Neural cell (in vitro differentiated cells): ENCODE results near the gene METAP1D. TPM values are rescaled to one million over a fixed set of nuclear protein-coding genes. Genes with fewer than 3 reads are reported as not detected.

Experiments
- H2AFZ ChIP-seq: fragments of 200-600, 300-800 bp; sonication (generic), shearing (Covaris generic); 2 replicates; pipeline ENCODE4 v1.6.0; 2014; ENCODE audit warnings: low read depth, mild to moderate bottlenecking, antibody characterized with exemption, low read length, moderate library complexity
- H3F3A ChIP-seq: fragments of 200-600 bp; shearing (Covaris generic); 2 replicates; pipeline ENCODE4 v1.6.1; 2016; ENCODE audit warnings: mild to moderate bottlenecking, moderate library complexity, mixed read lengths, antibody characterized with exemption, low read length; ENCODE audit not compliant: insufficient read depth, poor library complexity, severe bottlenecking
- H3K27ac ChIP-seq: fragments of 200-600, 300-800 bp; sonication (generic), shearing (Covaris generic); 2 replicates; pipeline ENCODE4 v1.5.1; 2014; ENCODE audit warnings: mild to moderate bottlenecking, low read length, moderate library complexity
- H3K27me3 ChIP-seq: fragments of 300-800, 200-600 bp; sonication (generic), shearing (Covaris generic); 2 replicates; pipeline ENCODE4 v1.6.0; 2014; ENCODE audit warnings: mild to moderate bottlenecking, low read depth, low read length, moderate library complexity; ENCODE audit not compliant: insufficient read depth
- H3K36me3 ChIP-seq: fragments of 300-800, 200-600 bp; sonication (generic), shearing (Covaris generic); 2 replicates; pipeline ENCODE4 v1.5.1; 2014; ENCODE audit warnings: mild to moderate bottlenecking, antibody characterized with exemption, low read length, moderate library complexity; ENCODE audit not compliant: insufficient read depth
- H3K4me2 ChIP-seq: fragments of 300-800, 200-600 bp; sonication (generic), shearing (Covaris generic); 2 replicates; pipeline ENCODE4 v1.6.0; 2014; ENCODE audit warnings: mild to moderate bottlenecking, low read length
- H3K4me3 ChIP-seq: fragments of 300-800, 200-600 bp; sonication (generic), shearing (Covaris generic); 2 replicates; pipeline ENCODE4 v1.5.1; 2014; ENCODE audit warnings: mild to moderate bottlenecking, low read length, moderate library complexity
- H3K79me2 ChIP-seq: fragments of 200-600 bp; shearing (Covaris generic); replicated peaks from 2 replicates; pipeline ENCODE4 v1.6.0; 2014; ENCODE audit warnings: mild to moderate bottlenecking, low read length, moderate library complexity; ENCODE audit not compliant: insufficient read depth
- H3K9ac ChIP-seq: fragments of 300-800, 200-600 bp; sonication (generic), shearing (Covaris generic); 2 replicates; pipeline ENCODE4 v1.6.1; 2016; ENCODE audit warnings: mild to moderate bottlenecking, low read length, mixed read lengths
- H3K9me2 ChIP-seq: fragments of 200-600 bp; shearing (Covaris generic); 2 replicates; pipeline ENCODE4 v1.6.1; 2016; ENCODE audit warnings: mild to moderate bottlenecking, low read length, mixed read lengths; ENCODE audit not compliant: insufficient read depth
- H3K9me3 ChIP-seq: fragments of 200-600, 300-800 bp; sonication (generic), shearing (Covaris generic); 2 replicates; pipeline ENCODE4 v1.6.1; 2016; ENCODE audit warnings: mild to moderate bottlenecking, mixed run types, low read length, moderate library complexity, mixed read lengths
- H4K20me1 ChIP-seq: fragments of 200-600 bp; shearing (Covaris generic); 2 replicates; pipeline ENCODE4 v1.6.1; 2016; ENCODE audit warnings: mild to moderate bottlenecking, mixed run types; ENCODE audit not compliant: insufficient read depth
- EP300 ChIP-seq: fragments of 450-650 bp; conservative IDR thresholded peaks from 2 replicates; pipeline ENCODE4 v1.6.1; 2014; ENCODE audit warnings: antibody characterized with exemption, mild to moderate bottlenecking, moderate library complexity; ENCODE audit not compliant: poor library complexity, severe bottlenecking
- EZH2 ChIP-seq: fragments of 200-600, 300-800 bp; shearing (Covaris generic), sonication (generic); IDR thresholded peaks from 2 replicates; pipeline ENCODE4 v1.6.1; 2014; ENCODE audit warnings: antibody characterized with exemption, low read length, borderline replicate concordance, mild to moderate bottlenecking; ENCODE audit not compliant: insufficient read depth, poor library complexity, severe bottlenecking
- MXI1 ChIP-seq: fragments of 450-650 bp; conservative IDR thresholded peaks from 2 replicates; pipeline ENCODE4 v1.6.1; 2014; ENCODE audit warnings: antibody characterized with exemption, mild to moderate bottlenecking; ENCODE audit not compliant: poor library complexity, severe bottlenecking
- POLR2AphosphoS5 ChIP-seq: IDR thresholded peaks from 2 replicates; pipeline ENCODE4 v1.6.1; 2012
- SMC3 ChIP-seq: fragments of 450-650 bp; conservative IDR thresholded peaks from 2 replicates; pipeline ENCODE4 v1.6.1; 2014; ENCODE audit warnings: antibody characterized with exemption, mild to moderate bottlenecking, moderate library complexity; ENCODE audit not compliant: poor library complexity
- TAF1 ChIP-seq: IDR thresholded peaks from 2 replicates; pipeline ENCODE4 v1.6.1; 2012; ENCODE audit warnings: low read depth
- polyA plus RNA-seq: library from polyadenylated mRNA; depleted of rRNA; stranded (reverse); fragments of >200 nt; gene quantifications from 2 replicates; pipeline ENCODE4 v1.2.3, GENCODE V29; 2014
- TF ChIP-seq, protein P1 (sequence below): fragments of 450-650 bp; IDR thresholded peaks from 2 replicates; pipeline ENCODE4 v1.5.1; 2014; ENCODE audit warnings: antibody characterized with exemption, mild to moderate bottlenecking, moderate library complexity; ENCODE audit not compliant: poor library complexity, severe bottlenecking
- TF ChIP-seq, protein P2 (sequence below): IDR thresholded peaks from 2 replicates; pipeline ENCODE4 v1.6.1; 2012; ENCODE audit warnings: borderline replicate concordance

Gene METAP1D
- polyA plus RNA-seq, 1 donor from 2014 or later: 5.4 TPM

DNA sequence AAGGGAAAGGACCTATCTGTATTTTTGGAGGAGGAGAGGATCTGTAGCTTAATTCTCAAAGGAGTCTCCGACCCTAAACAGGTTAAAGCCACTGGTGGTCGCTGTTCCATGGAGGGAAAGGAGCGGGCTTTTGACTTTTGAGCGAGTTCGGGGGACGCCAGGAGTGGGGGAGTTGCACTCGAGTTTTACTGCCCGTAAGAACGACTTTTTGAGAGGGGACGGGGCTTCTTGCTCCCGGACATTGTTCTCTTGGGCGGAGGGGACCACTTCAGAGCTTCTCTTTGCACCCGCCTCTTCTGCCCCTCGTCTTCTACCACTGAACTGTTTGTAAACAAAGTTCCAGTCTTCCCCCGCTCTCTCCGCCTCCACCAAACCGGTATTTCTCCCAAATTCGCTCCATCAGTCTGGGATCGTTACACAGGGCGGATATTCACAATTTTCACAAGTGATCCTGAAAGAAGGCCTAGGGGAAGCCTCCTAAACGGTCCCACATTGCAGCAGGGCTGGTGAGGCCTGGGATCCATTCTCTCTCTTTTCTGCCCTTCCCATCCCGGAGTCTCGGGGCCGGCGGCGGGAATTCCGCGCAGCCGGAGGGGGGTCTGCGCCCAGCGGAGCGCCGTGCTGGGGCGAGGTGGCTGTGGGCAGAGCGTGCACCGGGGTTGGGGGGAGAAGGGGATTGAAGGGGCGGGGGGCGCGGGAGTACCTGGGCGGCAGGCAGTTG is 96.3 kb downstream of the METAP1D start:
- peak overlapping the region; percentile 85 for H3K4me3 ChIP-seq
- no peaks in the 10 kb centered on the region for H3K9me3 ChIP-seq
- H4K20me1 ChIP-seq: peaks cover 10% of the 10 kb centered on the region
- no peaks in the 10 kb centered on the region for H3K9me2 ChIP-seq
- H3K9ac ChIP-seq: peak overlapping the region; percentile 92
- H3K79me2 ChIP-seq: peaks cover 77% of the 10 kb centered on the region
- H3K36me3 ChIP-seq: no peaks in the 10 kb centered on the region
- TF ChIP-seq, protein P1, sequence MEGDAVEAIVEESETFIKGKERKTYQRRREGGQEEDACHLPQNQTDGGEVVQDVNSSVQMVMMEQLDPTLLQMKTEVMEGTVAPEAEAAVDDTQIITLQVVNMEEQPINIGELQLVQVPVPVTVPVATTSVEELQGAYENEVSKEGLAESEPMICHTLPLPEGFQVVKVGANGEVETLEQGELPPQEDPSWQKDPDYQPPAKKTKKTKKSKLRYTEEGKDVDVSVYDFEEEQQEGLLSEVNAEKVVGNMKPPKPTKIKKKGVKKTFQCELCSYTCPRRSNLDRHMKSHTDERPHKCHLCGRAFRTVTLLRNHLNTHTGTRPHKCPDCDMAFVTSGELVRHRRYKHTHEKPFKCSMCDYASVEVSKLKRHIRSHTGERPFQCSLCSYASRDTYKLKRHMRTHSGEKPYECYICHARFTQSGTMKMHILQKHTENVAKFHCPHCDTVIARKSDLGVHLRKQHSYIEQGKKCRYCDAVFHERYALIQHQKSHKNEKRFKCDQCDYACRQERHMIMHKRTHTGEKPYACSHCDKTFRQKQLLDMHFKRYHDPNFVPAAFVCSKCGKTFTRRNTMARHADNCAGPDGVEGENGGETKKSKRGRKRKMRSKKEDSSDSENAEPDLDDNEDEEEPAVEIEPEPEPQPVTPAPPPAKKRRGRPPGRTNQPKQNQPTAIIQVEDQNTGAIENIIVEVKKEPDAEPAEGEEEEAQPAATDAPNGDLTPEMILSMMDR: peak; percentile 58
- no peak for TF ChIP-seq EP300
- TF ChIP-seq, protein P2, sequence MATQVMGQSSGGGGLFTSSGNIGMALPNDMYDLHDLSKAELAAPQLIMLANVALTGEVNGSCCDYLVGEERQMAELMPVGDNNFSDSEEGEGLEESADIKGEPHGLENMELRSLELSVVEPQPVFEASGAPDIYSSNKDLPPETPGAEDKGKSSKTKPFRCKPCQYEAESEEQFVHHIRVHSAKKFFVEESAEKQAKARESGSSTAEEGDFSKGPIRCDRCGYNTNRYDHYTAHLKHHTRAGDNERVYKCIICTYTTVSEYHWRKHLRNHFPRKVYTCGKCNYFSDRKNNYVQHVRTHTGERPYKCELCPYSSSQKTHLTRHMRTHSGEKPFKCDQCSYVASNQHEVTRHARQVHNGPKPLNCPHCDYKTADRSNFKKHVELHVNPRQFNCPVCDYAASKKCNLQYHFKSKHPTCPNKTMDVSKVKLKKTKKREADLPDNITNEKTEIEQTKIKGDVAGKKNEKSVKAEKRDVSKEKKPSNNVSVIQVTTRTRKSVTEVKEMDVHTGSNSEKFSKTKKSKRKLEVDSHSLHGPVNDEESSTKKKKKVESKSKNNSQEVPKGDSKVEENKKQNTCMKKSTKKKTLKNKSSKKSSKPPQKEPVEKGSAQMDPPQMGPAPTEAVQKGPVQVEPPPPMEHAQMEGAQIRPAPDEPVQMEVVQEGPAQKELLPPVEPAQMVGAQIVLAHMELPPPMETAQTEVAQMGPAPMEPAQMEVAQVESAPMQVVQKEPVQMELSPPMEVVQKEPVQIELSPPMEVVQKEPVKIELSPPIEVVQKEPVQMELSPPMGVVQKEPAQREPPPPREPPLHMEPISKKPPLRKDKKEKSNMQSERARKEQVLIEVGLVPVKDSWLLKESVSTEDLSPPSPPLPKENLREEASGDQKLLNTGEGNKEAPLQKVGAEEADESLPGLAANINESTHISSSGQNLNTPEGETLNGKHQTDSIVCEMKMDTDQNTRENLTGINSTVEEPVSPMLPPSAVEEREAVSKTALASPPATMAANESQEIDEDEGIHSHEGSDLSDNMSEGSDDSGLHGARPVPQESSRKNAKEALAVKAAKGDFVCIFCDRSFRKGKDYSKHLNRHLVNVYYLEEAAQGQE: no peak
- peak overlapping the region; percentile 93 for H3K27ac ChIP-seq
- peak overlapping the region; percentile 92 for H3K4me2 ChIP-seq
- H2AFZ ChIP-seq: no peak overlapping the region
- peaks cover 11% of the 10 kb centered on the region for H3K27me3 ChIP-seq
- peaks cover 5% of the 10 kb centered on the region for H3F3A ChIP-seq

DNA sequence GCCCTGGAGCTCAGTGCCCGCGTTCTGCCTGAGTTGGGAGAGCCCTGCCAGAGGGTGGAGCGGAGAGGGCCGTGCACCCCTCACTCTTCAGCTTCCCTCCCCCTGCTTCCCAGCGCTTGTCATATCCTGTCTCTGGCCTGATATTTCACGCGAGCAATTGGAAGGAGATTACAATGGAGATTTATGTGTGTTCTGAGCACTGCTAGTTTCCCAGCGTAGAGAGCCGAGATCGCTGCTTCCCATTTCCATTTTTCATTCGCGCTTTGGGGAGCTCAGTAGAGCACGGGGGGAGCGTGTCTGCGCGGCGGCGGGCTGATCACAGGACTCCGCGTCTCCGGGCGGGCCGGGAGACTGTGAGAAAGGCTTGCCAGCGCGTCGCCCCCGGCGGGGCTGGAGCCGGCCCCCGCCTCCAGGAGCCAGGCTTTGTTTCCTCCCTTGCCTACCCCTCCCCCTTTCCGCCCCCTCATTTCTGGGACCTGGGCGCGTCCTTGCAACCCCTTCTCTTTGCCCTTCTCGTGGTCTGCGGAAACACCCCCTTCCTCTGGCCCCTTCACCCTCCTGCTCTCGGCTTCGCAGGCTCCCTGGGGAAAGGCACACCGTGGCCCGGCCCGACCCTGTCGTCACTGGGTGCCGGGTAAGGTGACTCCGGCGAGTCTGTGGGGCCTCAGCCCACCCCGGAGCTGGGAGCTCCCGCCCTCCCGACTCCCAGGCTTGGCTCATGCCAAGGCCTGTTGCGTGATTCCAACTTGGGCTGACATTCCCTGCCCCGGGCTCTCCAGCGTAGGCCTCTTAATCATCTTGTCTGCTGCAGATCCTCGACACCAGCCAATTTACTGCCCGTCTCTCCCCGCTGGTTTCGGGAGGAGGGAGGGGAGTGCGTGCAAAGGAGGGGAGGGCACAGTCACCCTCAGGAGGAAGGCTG is 97.1 kb downstream of the METAP1D start:
- no peaks in the 10 kb centered on the region for H3K36me3 ChIP-seq
- no peaks in the 10 kb centered on the region for H3K9me2 ChIP-seq
- H3K27me3 ChIP-seq: peaks cover 11% of the 10 kb centered on the region
- no peaks in the 10 kb centered on the region for H3K9me3 ChIP-seq
- peak overlapping the region; percentile 93 for H3K27ac ChIP-seq
- H3K4me3 ChIP-seq: peak overlapping the region; percentile 85
- peak overlapping the region; percentile 92 for H3K4me2 ChIP-seq
- H3K9ac ChIP-seq: peak overlapping the region; percentile 92
- TF ChIP-seq, protein P1: no peak
- TF ChIP-seq EZH2 (no peak), POLR2AphosphoS5 (peak; percentile 70), TAF1 (peak; percentile 53), MXI1 (peak; percentile 19), SMC3 (peak; percentile 16)
- TF ChIP-seq, protein P2: peak; percentile 79
- peaks cover 5% of the 10 kb centered on the region for H3F3A ChIP-seq
- peaks cover 18% of the 10 kb centered on the region for H4K20me1 ChIP-seq
- no peak overlapping the region for H2AFZ ChIP-seq
- H3K79me2 ChIP-seq: peaks cover 77% of the 10 kb centered on the region
